Heart left ventricle (tissue), 13 donors: ENCODE data around the gene CERS5.

Experiments
- CTCF ChIP-seq, 12 donors: fragments of 200-600 bp; sonication (generic) in 4 of 12; IDR thresholded peaks; one replicate each; pipeline versions ENCODE4 v1.5.0 to v1.8.0; 2018 to 2022; ENCODE audit warnings: antibody characterized with exemption in 12 of 12, mild to moderate bottlenecking in 5 of 12
- POLR2A ChIP-seq, 2 donors: fragments of 450-650 bp; IDR thresholded peaks; one replicate each; pipeline ENCODE4 v1.6.1; 2017; ENCODE audit warnings: antibody characterized with exemption in 2 of 2, mild to moderate bottlenecking in 2 of 2, moderate library complexity in 2 of 2
- donor health status: ischemic (EF 13 %, LVEDD 7.1; RV severe dilation, severe dysfunction).
- donor health status: DM: no; HTN: yes; CAD: no.
- donor health status: DM: no; HTN: no; CAD: no.
- donor health status: ischemic (EF 25% LVEDD 6.9; RV normal size, moderate dysfunction).
- donor health status: ischemic (EF 25% LVEDD 5.7; RV mildly dilated, moderate dysfunction).
- donor health status: ischemic (EF 35%, LVEDD 5.7; RV mildly dilated, moderate dysfunction).
- donor health status: nonischemic (EF 11% LVEDD 7.7; RV severe dilation, severe dysfunction).
- donor health status: DM: yes; HTN: yes; CAD: no.
- donor health status: PGD.
- donor health status: ischemic (EF 29% LVEDD 5.4; RV normal size, mild dysfunction).
- donor health status: nonischemic (EF 23%, LVEDD 6.1; RV moderate dilation, normal function).

- TF ChIP-seq CTCF (IDR thresholded peaks at IDR 0.05) (no peak), POLR2A (IDR thresholded peaks at IDR 0.05) (no peak)
Measured at GRCh38 chr12:50188875-50189575, 21.9 kb upstream of the CERS5 start.
